GM21515 (cell line): ENCODE data around the gene GSTT2B.
"Not testable (repeated sequence)": the region's sequence is repeated elsewhere in the genome, so short reads cannot be mapped to it uniquely, and the experiment has no call there.

Source experiments
- ATAC-seq: cut with Tn5 transposase; IDR thresholded peaks from one replicate; pipeline ENCODE4 v1.9.1; 2021; ENCODE audit not compliant: unreplicated experiment

GSTT2B gene

DNA sequence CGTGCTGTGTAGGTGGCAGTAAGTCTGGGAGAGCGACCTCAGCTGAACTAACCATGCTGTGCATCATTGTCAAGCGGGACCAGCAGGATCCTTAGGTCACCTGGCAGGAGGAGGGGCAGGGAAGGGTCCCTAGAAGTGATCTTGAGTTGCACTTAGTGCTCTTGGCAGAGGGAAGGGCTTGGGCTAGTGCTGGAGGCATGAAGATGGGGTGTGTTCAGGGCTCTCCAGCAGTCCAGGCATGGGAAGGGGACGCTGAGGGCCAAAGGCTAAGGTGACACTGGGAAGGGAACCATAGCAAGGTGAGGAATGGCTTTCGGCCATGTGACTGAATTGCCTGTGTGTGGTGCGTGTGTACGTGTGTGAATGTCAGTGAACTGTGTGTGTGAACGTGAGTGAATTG lies 25.1 kb upstream of the GSTT2B start:
- ATAC-seq, result not testable (repeated sequence)

DNA sequence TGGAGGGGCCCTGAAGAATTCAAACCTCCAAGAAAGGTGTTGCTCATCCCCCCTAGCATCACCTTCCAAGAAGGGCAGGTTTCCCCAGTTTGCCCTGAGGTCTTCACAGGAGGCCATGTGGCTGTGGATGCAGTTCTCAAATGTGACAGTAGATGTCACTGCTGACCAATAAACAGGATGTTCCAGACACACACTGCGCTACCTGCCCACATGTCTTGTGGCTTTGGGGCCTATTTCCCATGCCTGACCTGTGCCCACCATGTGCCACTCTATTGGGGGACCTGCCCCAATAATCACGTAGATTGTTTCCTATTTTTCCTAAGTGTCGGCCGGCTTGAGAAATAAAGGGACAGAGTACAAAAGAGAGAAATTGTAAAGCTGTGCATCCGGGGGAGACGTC lies 23.4 kb upstream of the GSTT2B start:
- no peak for ATAC-seq

DNA sequence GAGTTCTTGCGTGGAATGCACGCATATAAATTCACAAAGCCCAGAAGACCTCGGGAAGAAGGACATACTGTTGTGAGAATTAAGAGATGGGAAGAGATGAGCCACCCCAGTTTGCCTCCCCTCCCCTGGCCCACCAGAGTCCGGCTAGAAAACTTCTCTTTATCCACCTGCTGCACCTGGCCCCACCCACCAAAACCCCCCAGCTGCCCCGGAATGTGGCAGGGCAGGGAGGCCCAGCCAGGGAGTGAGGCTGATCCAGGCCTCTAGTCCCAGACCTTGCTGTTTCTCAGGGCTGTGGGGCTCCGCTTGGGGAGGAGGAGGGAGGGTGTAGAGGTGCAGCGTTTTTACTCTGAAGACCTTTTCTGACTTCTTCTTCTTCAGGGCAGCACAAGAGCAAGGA lies 19.6 kb upstream of the GSTT2B start:
- ATAC-seq, result not testable (repeated sequence)

DNA sequence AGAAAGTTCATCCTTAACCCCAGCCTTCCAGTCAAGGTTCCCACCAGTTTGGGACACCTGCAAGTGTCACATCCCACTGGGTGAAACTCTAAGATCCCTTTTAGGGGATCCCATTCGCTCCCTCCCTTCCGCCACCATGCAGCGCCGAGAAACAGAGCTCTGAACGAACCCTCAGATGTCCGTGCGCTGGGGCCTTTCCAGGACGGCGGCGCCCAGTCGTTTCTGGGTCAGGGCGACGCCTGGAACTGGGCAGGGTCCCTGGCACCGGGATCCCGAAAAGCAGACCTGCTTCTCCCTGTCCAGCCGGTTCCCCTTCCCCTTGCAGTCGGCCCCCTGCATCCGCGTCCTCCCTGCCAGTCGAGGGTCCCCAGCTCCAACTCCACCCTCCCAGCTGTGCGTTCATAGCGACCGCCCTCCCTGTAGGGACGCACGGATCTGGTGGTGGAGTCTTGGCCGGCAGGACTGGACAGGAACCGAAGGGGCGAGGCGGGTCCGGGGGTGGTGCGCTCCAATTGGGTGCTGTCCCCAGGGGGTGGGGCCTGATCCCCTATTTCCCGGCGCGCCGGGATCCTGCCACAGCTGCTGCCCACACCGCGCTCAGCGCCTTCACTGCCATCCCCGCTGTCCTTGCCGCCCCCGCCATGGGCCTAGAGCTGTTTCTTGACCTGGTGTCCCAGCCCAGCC lies 18.7 kb upstream of the GSTT2B start, which contains the start of gene GSTT2:
TSS of gene GSTT2 (plus strand) at position 578 of the 684 bp plus-strand sequence.
- not testable (repeated sequence) for ATAC-seq

DNA sequence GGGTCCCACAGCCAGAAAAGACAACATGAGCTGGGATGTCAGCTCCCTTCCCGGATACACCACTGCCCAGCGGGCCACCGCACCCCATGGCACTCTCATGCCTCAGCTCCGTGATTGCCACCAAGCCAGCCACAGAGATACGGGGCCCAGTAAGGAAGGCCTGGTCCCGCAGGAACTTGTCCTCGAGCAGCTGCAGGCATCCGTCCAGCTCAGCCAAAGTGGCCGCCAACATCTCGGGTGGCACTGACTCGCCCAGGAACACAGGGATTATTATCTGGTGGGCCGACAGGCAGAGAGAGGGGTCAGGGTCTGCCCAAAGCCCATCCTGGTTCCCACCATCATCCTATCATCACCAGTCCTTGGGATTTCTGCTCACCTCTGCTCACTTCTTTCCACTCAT lies 16.3 kb upstream of the GSTT2B start:
- ATAC-seq, result not testable (repeated sequence)

DNA sequence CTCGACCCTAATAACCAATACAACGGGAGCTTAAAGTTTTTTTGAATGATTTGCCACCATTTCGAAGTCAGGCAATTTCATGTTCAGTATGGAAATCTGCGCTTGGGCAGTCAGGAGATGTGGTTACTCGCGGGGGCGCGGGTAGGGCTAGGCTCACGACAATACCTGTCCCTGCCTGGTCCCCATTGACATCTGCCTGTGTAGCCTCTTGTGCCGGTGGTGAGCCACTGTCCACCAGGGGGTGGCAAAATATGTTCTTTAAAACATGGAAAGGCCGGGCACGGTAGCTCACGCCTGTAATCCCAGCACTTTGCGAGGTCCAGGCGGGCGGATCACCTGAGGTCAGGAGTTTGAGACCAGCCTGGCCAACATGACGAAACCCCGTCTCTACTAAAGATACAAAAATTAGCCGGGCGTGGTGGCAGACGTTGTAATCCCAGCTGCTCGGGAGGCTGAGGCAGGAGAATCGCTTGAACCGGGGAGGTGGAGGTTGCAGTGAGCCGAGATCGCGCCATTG lies 13.9 kb upstream of the GSTT2B start:
- ATAC-seq, result peak; percentile 31

DNA sequence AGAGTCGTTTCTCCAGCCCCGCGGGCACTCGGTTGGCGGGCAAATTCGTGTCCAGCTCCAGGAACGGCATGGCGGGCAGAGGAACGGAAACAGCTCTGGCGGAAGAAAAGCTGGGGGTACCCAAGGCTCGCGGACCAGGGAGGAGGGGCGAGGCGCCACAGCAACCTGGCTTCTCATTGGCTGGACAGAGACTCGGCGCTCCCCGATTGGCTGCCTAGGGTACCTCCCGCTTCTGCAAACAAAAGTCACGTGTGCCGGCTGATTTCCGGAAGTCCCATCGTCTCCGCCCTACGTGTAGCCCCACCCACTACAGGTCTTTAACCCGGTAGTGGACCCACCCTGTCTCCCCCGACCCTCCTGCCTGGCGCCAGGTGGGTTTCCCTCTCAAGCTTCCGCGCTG lies 13.3 kb upstream of the GSTT2B start, which contains the start of gene DDT:
TSS of gene DDT (minus strand) at position 97 of the 400 bp plus-strand sequence. CDS start at position 70, 27 bp downstream.
- peak; percentile 82 for ATAC-seq

DNA sequence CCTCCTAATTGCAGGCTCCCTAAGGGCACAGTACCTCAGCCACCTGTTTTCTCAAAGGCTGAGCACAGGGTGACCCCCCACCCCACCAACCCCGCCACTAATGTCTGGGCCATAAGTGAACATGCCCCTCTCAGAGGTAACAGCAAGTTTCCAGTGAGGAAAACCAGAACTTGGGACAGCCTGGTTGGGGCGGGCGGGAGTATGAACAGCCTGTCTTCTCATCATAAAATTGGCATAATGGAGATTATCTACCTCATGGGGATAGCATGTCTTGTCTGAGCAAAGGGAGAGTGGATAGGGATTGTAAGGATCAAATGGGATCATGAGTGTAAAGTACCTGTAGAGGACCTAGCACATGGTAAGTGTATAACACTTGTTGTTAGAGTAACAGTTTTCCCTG lies 10.9 kb upstream of the GSTT2B start:
- not testable (repeated sequence) for ATAC-seq

DNA sequence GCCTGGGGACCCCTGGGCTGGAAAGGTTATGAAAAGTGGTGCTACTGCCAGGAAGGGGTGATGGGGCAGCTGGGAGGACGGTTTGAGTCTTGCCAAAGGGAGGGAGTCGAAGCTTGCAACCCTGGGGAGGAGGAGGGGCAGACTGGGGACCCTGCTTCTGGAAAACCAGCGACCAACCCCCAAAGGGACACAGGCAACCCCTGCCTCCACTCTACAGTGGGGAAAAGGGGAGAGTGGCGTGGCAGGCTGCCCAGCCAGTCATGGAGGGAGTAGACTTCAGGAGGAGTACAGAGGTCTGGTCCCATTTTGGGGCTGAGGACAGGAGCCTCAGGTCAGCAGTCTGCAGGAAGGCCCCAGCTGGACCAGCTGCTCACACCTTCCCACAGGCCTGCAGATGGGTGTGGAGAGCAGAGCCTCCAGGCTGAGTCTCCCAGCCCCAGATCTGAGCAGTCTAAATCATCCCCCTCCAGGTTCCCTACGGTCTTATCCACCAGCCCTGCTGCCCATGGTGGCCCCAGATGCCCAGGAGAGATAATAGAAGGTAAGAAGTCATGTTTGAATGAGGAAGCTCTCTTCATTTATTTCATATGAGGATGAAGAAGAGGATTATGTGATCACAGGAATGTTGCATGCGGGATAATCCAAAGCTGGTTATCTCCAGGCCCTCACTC lies 10.0 kb upstream of the GSTT2B start:
- ATAC-seq, result no peak

DNA sequence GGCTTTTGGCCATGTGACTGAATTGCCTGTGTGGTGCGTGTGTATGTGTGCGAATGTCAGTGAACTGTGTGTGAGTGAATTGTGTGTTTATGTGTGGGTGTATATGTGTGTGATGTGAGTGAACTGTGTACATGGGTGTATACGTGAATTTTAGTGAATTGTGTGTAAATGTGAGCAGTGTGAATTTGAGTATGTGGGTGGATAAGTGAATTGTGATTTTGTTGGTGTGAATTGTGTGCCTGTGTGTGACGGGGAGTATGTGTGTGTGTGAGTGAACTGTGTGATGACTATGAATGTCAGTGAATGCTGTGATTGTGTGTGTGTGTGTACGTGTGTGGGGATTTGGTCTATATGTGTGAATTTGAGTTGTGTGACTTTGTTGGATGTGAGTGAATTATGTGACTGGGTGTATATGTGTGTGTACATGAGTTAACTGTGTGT lies 9.2 kb upstream of the GSTT2B start:
- ATAC-seq, result no peak

DNA sequence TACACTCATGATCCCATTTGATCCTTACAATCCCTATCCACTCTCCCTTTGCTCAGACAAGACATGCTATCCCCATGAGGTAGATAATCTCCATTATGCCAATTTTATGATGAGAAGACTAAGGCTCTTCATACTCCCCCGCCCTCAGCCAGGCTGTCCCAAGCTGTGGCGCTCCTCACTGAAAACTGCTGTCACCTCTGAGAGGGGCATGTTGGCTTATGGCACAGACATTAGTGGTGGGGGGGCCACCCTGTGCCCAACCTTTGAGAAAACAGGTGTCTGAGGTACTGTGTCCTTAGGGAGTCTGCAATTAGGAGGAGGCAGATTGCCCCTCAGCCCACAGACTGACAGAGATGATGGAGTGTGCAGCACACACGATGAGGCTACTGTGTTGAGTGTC lies 8.1 kb upstream of the GSTT2B start:
- no peak for ATAC-seq

DNA sequence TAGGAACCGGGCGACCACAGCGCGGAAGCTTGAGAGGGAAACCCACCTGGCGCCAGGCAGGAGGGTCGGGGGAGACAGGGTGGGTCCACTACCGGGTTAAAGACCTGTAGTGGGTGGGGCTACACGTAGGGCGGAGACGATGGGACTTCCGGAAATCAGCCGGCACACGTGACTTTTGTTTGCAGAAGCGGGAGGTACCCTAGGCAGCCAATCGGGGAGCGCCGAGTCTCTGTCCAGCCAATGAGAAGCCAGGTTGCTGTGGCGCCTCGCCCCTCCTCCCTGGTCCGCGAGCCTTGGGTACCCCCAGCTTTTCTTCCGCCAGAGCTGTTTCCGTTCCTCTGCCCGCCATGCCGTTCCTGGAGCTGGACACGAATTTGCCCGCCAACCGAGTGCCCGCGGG lies 5.6 kb upstream of the GSTT2B start, which contains the start of gene DDTL:
TSS of gene DDTL (plus strand) at position 321 of the 400 bp plus-strand sequence. CDS start at position 348, 27 bp downstream.
- ATAC-seq, result peak; percentile 83

DNA sequence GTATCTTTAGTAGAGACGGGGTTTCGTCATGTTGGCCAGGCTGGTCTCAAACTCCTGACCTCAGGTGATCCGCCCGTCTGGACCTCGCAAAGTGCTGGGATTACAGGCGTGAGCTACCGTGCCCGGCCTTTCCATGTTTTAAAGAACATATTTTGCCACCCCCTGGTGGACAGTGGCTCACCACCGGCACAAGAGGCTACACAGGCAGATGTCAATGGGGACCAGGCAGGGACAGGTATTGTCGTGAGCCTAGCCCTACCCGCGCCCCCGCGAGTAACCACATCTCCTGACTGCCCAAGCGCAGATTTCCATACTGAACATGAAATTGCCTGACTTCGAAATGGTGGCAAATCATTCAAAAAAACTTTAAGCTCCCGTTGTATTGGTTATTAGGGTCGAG lies 5.1 kb upstream of the GSTT2B start:
- not testable (repeated sequence) for ATAC-seq

DNA sequence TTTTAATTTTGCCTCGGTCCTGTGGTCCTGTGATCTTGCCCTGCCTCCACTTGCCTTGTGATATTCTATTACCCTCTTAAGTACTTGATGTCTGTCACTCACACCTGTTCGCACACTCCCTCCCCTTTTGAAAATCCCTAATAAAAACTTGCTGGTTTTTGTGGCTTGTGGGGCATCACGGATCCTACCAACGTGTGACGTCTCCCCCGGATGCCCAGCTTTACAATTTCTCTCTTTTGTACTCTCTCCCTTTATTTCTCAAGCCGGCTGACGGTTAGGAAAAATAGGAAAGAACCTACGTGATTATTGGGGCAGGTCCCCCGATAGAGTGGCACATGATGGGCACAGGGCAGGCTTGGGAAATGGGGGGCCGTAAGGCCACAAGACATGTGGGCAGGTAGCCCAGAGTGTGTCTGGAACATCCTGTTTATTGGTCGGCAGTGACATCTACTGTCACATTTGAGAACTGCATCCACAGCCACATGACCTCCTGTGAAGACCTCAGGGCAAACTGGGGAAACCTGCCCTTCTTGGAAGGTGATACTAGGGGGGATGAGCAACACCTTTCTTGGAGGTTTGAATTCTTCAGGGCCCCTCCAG lies 4.6 kb downstream of the GSTT2B start:
- not testable (repeated sequence) for ATAC-seq

DNA sequence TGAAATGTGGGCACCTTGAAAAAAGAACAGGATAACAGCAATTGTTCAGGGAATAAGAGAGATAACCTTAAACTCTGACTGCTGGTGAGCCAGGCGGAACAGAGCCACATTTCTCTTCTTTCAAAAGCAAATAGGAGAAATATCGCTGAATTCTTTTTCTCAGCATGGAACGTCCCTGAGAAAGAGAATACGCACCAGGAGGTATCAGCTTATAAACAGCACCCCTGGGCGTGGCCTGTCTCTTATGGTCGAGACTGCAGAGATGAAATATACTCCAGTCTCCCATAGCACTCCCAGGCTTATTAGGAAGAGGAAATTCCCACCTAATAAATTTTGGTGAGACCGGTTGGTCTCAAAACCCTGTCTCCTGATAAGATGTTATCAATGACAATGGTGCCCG lies 5.1 kb downstream of the GSTT2B start:
- not testable (repeated sequence) for ATAC-seq

DNA sequence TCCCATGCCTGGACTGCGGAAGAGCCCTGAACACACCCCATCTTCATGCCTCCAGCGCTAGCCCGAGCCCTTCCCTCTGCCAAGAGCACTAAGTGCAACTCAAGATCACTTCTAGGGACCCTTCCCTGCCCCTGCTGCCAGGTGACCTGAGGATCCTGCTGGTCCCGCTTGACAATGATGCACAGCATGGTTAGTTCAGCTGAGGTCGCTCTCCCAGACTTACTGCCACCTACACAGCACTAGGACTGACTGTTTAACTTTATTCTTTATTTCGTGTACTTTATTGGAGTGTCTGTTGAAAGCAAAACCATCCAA lies 6.0 kb downstream of the GSTT2B start:
- ATAC-seq, result not testable (repeated sequence)

DNA sequence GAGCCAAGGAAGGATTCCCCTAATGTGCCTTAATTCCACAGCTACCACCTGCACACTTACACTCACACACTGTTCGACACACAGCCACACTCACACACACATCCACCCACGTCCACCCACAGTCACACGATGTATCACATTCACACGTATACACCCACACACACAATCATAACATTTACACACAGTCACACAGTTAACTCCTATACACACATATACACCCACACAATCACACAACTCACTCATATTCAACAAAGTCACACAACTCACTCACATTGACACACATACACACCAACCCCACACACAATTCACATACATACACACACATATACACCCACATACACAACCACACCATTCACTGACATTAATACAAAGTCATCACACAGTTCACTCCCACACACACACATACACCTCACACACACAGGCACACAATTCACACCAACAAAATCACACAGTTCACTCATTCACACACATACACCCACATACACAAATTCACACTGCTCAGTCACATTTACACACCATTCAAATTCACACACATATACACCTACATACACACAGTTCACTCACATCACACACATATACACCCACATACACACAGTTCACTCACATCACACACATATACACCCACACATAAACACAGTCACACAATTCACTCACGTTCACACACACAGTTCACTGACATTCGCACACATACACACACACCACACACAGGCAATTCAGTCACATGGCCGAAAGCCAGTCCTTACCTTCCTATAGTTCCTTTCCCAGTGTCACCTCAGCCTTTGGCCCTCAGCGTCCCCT lies 6.6 kb downstream of the GSTT2B start:
- ATAC-seq, result not testable (repeated sequence)

DNA sequence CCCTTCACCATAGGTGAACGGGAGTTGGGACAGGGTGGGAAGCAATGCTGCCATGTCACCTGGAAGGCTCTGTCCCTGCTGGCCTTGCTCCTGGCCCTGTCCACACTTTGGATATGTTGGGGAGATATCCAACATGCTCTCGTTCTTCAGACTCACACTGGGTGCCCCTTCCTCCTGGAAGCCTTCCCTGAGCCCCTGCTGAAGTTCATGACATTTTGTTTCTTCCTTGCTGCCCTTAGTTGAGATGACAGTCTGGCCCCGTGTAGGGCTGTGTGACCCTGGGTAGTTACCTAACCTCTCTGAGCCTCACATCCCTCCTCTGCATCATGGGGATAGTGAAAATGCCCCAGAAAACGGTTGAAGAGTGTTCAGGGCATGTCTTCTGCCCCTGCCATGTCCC lies 7.5 kb downstream of the GSTT2B start:
- not testable (repeated sequence) for ATAC-seq

DNA sequence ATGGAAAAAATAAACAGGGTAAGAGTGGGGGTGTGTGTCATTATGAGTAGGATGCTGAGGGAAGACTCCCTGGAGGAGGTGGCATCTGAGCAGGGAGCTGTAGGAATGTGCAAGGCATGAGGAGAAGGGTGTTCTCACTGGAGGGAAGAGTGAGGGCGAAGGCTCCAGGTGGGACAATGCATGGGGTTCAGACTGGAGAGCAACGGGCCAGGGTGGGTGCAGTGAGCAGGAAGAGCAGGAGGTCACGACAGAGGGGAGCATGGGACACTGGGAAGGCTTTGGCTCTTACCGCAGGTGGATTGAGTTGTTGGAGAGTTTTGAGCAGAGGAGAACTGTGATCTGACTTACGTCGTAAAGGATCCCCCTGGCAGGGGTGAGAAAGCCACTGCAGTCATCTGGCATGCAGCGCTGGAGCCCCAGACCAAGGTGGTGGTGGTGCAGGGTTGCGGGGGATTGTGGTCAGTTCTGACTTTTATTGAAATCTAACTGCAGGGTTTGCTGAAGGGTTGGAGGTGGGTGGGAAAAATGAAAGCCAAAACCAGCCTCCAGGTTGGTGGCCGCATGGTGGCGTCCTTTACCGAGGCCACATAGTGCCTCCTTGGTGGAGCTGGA lies 8.1 kb downstream of the GSTT2B start:
- ATAC-seq, result not testable (repeated sequence)

DNA sequence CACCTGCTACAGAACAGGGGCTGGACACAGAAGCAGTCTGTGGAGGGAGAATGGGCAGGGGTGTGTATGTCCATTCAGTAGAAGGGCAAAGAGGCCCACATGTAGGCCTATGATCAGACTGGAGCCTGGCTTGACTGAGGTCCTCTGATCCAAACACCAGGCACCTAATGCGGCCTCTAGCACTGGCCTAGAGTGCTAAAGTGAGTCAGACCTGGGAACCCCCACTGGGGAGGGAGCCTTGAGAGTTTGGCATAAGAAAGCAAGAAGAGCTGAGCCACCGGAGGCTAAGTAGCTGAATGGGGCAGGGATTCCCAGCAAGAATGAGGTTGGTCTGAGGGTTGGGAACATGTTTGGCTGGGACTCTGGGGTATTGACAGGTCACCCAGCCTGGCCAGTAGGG lies 9.6 kb downstream of the GSTT2B start:
- not testable (repeated sequence) for ATAC-seq
